Adrenal gland (tissue), 12 donors: ENCODE results near the gene ZNF428. TPM values are rescaled to one million over a fixed set of nuclear protein-coding genes. Genes with fewer than 3 reads are reported as not detected.
"Not testable (repeated sequence)": the region's sequence is repeated elsewhere in the genome, so short reads cannot be mapped to it uniquely, and the experiment has no call there.

Experiments
- DNase-seq, 7 donors: peaks; one replicate each; pipeline ENCODE4 v3.0.0-alpha.2; 2019 to 2020
- H3K27ac ChIP-seq, 5 donors: fragments of 200-600 bp; sonication (generic) in 4 of 5; 1 replicate in 3 of 5; 2 replicates in 2 of 5; pipeline versions ENCODE4 v1.5.1 to v1.8.0; 2016 to 2020; ENCODE audit warnings: mild to moderate bottlenecking in 1 of 5
- H3K27me3 ChIP-seq: fragments of 200-600 bp; 2 replicates; pipeline ENCODE4 v1.8.0; 2021
- H3K36me3 ChIP-seq, 2 donors: fragments of 200-600 bp; replicated peaks in 1 of 2; 1 replicate in 1 of 2; 2 replicates in 1 of 2; pipeline versions ENCODE4 v1.5.1 to v1.8.0; 2018 to 2022
- H3K4me1 ChIP-seq, 2 donors: fragments of 200-600 bp; replicated peaks in 1 of 2; 1 replicate in 1 of 2; 2 replicates in 1 of 2; pipeline versions ENCODE4 v1.5.1 to v1.8.0; 2018 to 2021
- H3K4me3 ChIP-seq, 4 donors: fragments of 200-600 bp; sonication (generic) in 3 of 4; one replicate each; pipeline ENCODE4 v1.5.1; 2016 to 2018
- H3K9me3 ChIP-seq, 3 donors: fragments of 200-600 bp; sonication (generic) in 1 of 3; replicated peaks in 1 of 3; 1 replicate in 2 of 3; 2 replicates in 1 of 3; pipeline versions ENCODE4 v1.5.1 to v1.8.0; 2016 to 2021
- CTCF ChIP-seq, 6 experiments: fragments of 450-650 bp in 4 of 6; fragments of 200-600 bp in 2 of 6; sonication (generic) in 1 of 6; IDR thresholded peaks; 1 replicate in 5 of 6; 2 replicates in 1 of 6; pipeline versions ENCODE4 v1.5.1 to v1.8.0; 2016 to 2021; ENCODE audit warnings: antibody characterized with exemption in 6 of 6, mild to moderate bottlenecking in 2 of 6, moderate library complexity in 1 of 6
- POLR2A ChIP-seq, 2 donors: fragments of 450-650 bp; IDR thresholded peaks; one replicate each; pipeline ENCODE4 v1.6.1; 2017; ENCODE audit warnings: antibody characterized with exemption in 2 of 2, mild to moderate bottlenecking in 2 of 2, moderate library complexity in 1 of 2
- WGBS, 4 donors: extraction: QIAGEN DNeasy Blood & Tissue Kit in 2 of 4; methylation state at CpG; one replicate each; pipeline versions ENCODE4 v1.1.5 to v1.1.7; 2013 to 2017; 5-methylcytosine and 5-hydroxymethylcytosine counted together
- intact Hi-C, 2 donors: fragments of 100-400 bp; cut with DNase I; formaldehyde crosslinking; loops; one replicate each; pipeline versions ENCODE4 v1.14.1 to v1.15.0; 2022 to 2023
- polyA plus RNA-seq, 3 donors: library from polyadenylated mRNA; stranded (reverse); fragments of 200-250 nt in 2 of 3; fragments of 350-450 nt in 1 of 3; fragmentation: Illumina TruSeq in 1 of 3; extraction: RNeasy Lipid Tissue Mini Kit (QIAGEN cat#74804) in 1 of 3; gene quantifications; one replicate each; pipeline ENCODE4 v1.2.3, GENCODE V29; 2013 to 2014
- total RNA-seq, 9 donors: library from RNA; depleted of rRNA in 4 of 9; stranded (reverse); fragments of >200 nt in 4 of 9; fragments of 120-200 nt in 1 of 9; fragmentation: NEBNext Ultra II Directional in 1 of 9; extraction: Animal tissue kit (Norgen Biotek cat#: 25700) in 1 of 9; gene quantifications; one replicate each; pipeline versions ENCODE4 v1.1.0 to v1.2.4, GENCODE V29; 2013 to 2023
- donor health status: healthy with polysubstance abuse.
- donor health status: Bipolar disorder and iron deficiency.
- donor health status: DM: yes; HTN: yes; CAD: no.
- donor health status: DM: no; HTN: no; CAD: no.
- donor health status: DM: no; HTN: no; CAD: no.
- donor health status: DM: yes; HTN: yes; CAD: no.

Gene ZNF428
- total and polyA plus RNA-seq, 12 donors = 10.3 to 214 (median 58.8) TPM

GRCh38 chr19:43605875-43606568 lies 13.4 kb downstream of the ZNF428 start:
- 76 to 88% (median 85%) methylated on average over 7 of the region's 7 CpGs for WGBS, 4 donors
- TF ChIP-seq POLR2A (IDR thresholded peaks at IDR 0.05) (no peak), CTCF (IDR thresholded peaks at IDR 0.05) (no peak)
- Histone ChIP-seq H3K4me1 (no peaks in the 10 kb centered on the region), H3K27me3 (no peaks in the 10 kb centered on the region), H3K4me3 (no peak overlapping the region), H3K36me3 (peaks cover 0 to 17% of the 10 kb centered on the region in 2 donors), H3K9me3 (no peaks in the 10 kb centered on the region), H3K27ac (no peak overlapping the region)
- no peak for DNase-seq
- intact Hi-C loops = loop anchor here in 1 of 2 donors (10.0 kb wide), 1 partner anchor 49 kb away; no protein-coding TSS in a partner anchor

DNA sequence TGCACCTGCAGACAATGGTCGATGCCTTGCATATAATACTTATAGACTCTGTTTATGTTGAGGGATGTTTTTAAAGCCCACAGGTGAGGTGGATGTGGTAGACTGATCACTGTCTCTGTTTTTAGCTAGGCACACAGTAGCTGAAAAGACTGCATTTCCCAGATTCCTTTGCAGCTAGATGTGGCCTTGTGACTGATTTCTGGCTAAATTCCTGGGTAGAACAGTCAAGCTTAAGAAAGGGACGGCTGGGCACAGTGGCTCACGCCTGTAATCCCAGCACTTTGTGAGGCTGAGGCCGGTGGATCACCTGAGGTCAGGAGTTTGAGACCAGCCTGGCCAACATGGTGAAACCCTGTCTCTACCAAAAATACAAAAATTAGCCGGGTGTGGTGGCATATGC lies 19.1 kb downstream of the ZNF428 start:
- H3K4me3 ChIP-seq, H3K9me3 ChIP-seq, H3K27me3 ChIP-seq: not testable (repeated sequence)
- Histone ChIP-seq H3K36me3 (peaks cover 0 to 21% of the 10 kb centered on the region in 2 donors), H3K4me1 (peaks cover 12 to 20% of the 10 kb centered on the region in 2 donors), H3K27ac (peak overlapping the region in 3 of 5 donors; percentile 52 to 62 (median 55))
- WGBS, 4 donors = 55 to 73% (median 65%) methylated on average over 5 of the region's 5 CpGs
- intact Hi-C loops = loop anchor here in 1 of 2 donors (10.0 kb wide), 1 partner anchor 54 kb away; no protein-coding TSS in a partner anchor
- DNase-seq = peak in 5 of 7 donors; percentile 40 to 68 (median 57)
- TF ChIP-seq POLR2A (IDR thresholded peaks at IDR 0.05) = peak in 1 of 2 donors; percentile 19

DNA sequence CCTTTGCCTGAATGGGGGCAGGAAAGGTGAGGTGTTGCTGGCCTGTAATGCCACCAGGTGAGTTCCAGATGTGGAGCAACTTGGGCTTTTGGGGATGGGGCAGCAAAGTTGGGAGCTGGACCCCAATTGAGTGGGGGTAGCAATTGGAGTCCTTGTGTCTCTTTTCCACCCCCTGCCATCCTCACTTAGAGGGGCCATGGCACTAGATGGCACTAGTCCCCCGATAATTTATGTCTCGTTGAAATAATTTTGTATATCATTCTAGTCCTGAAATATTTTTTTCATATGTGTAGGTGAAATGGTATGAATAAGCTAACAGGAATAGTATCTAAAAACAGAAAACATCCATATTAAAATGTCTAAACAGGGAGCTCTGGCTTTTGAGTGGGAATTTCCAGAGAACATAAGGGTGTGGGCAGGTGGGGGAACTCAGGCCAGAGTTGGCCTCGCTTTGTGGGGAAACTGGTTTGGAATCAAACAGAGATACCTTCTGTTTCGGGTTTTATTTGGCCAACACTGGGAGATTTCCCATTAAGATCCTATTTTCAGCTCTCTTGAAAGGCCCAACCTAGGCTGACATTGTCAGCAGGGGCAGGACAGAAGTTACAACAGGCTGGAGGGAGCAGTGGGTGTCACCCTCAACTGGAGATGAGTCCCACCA lies 19.7 kb downstream of the ZNF428 start:
- intact Hi-C loops = loop anchor here (10.0 kb wide), 1 partner anchor 55 kb away; no protein-coding TSS in a partner anchor
- H3K4me3 ChIP-seq = no peak overlapping the region
- H3K4me1 ChIP-seq = peaks cover 12 to 20% of the 10 kb centered on the region in 2 donors
- H3K27ac ChIP-seq = peak overlapping the region in 3 of 5 donors; percentile 41 to 55 (median 52)
- H3K27me3 ChIP-seq = no peaks in the 10 kb centered on the region
- TF ChIP-seq CTCF (IDR thresholded peaks at IDR 0.05) = no peak
- TF ChIP-seq POLR2A (IDR thresholded peaks at IDR 0.05) = no peak
- peaks cover 0 to 21% of the 10 kb centered on the region in 2 donors for H3K36me3 ChIP-seq
- WGBS, 4 donors = 91 to 94% (median 93%) methylated on average over 4 of the region's 4 CpGs
- no peaks in the 10 kb centered on the region for H3K9me3 ChIP-seq
- no peak for DNase-seq

GRCh38 chr19:43598445-43599240 lies 20.8 kb downstream of the ZNF428 start:
- Histone ChIP-seq H3K27ac (peak overlapping the region in 3 of 5 donors; percentile 10 to 96 (median 95)), H3K27me3 (no peaks in the 10 kb centered on the region), H3K9me3 (no peaks in the 10 kb centered on the region), H3K4me1 (peaks cover 20 to 29% of the 10 kb centered on the region in 2 donors), H3K4me3 (no peak overlapping the region), H3K36me3 (peaks cover 0 to 23% of the 10 kb centered on the region in 2 donors)
- intact Hi-C loops = loop anchor here in 1 of 2 donors (10.0 kb wide), 1 partner anchor 56 kb away; no protein-coding TSS in a partner anchor
- no peak for DNase-seq
- WGBS, 4 donors = 92 to 94% (median 93%) methylated on average over 17 to 19 of the region's 19 CpGs
- TF ChIP-seq POLR2A (IDR thresholded peaks at IDR 0.05) = no peak
- no peak for TF ChIP-seq CTCF (IDR thresholded peaks at IDR 0.05)
